Psoas muscle (tissue), 8 donors: ENCODE data around the gene GLRA2. TPM values are rescaled to one million over a fixed set of nuclear protein-coding genes. Genes with fewer than 3 reads are reported as not detected.

Experiments
- ATAC-seq, 4 donors: fragments of 200-7000 bp; cut with Tn5 transposase; one replicate each; pipeline ENCODE4 v1.9.1; 2020; ENCODE audit warnings: moderate library complexity in 3 of 4, mild to moderate bottlenecking in 2 of 4
- DNase-seq, 2 donors: peaks; one replicate each; pipeline ENCODE4 v3.0.0-alpha.2; 2020
- H3K27ac ChIP-seq: fragments of 200-600 bp; one replicate; pipeline ENCODE4 v1.8.0; 2022
- H3K27me3 ChIP-seq, 3 donors: fragments of 200-600 bp in 1 of 3; one replicate each; pipeline versions ENCODE4 v1.6.1 to v1.8.0; 2013 to 2022; ENCODE audit warnings: low read length in 2 of 3, mild to moderate bottlenecking in 2 of 3, moderate library complexity in 1 of 3; ENCODE audit not compliant: insufficient read depth in 3 of 3
- H3K36me3 ChIP-seq, 2 donors: fragments of 200-600 bp in 1 of 2; one replicate each; pipeline versions ENCODE4 v1.6.1 to v1.8.0; 2013 to 2022; ENCODE audit warnings: low read depth in 1 of 2, mild to moderate bottlenecking in 1 of 2, moderate library complexity in 1 of 2; ENCODE audit not compliant: insufficient read depth in 1 of 2
- H3K4me1 ChIP-seq: fragments of 200-600 bp; one replicate; pipeline ENCODE4 v1.8.0; 2022
- H3K4me3 ChIP-seq: fragments of 200-600 bp; one replicate; pipeline ENCODE4 v1.8.0; 2022; ENCODE audit warnings: mild to moderate bottlenecking
- H3K9me3 ChIP-seq: fragments of 200-600 bp; one replicate; pipeline ENCODE4 v1.8.0; 2022
- CTCF ChIP-seq: fragments of 200-600 bp; IDR thresholded peaks from one replicate; pipeline ENCODE4 v1.8.0; 2022; ENCODE audit warnings: antibody characterized with exemption
- WGBS, 3 donors: extraction: QIAGEN DNeasy Blood & Tissue Kit; methylation state at CpG; one replicate each; pipeline versions ENCODE4 v1.1.6 to v1.1.7; 2013; 5-methylcytosine and 5-hydroxymethylcytosine counted together
- intact Hi-C, 2 donors: fragments of 100-400 bp; cut with DNase I; formaldehyde crosslinking; loops; one replicate each; pipeline versions ENCODE4 v1.11.0 to v1.14.2; 2022
- polyA plus RNA-seq, 3 donors: library from polyadenylated mRNA; stranded (reverse); fragments of 200-250 nt; gene quantifications; one replicate each; pipeline ENCODE4 v1.2.3, GENCODE V29; 2013
- total RNA-seq, 4 donors: library from RNA; stranded (reverse); fragmentation: NEBNext Ultra II Directional in 2 of 4; extraction: Animal tissue kit (Norgen Biotek cat#: 25700) in 2 of 4; gene quantifications; one replicate each; pipeline versions ENCODE4 v1.2.1 to v1.2.4, GENCODE V29; 2021 to 2023
- donor health status: healthy with polysubstance abuse.
- donor health status: DM: no; HTN: no; CAD: no; lungs with moderate emphysema.
- donor health status: Bipolar disorder and iron deficiency.
- donor health status: healthy.
- donor health status: DM: yes; HTN: yes; CAD: no.
- donor health status: DM: no; HTN: no; CAD: no.
- donor health status: DM: no; HTN: no; CAD: no.
- donor health status: DM: yes; HTN: yes; CAD: no.

The GLRA2 gene
- total and polyA plus RNA-seq, 7 donors: not detected

GRCh38 chrX:14497184-14497666, 32.1 kb upstream of the GLRA2 start:
- Histone ChIP-seq H3K4me1 (no peaks in the 10 kb centered on the region), H3K36me3 (no peaks in the 10 kb centered on the region), H3K27me3 (no peaks in the 10 kb centered on the region), H3K9me3 (no peaks in the 10 kb centered on the region), H3K4me3 (peak overlapping the region; percentile 34), H3K27ac (no peak overlapping the region)
- no peak for TF ChIP-seq CTCF
- intact Hi-C loops: no loop called here
- DNase-seq: no peak
- no peak for ATAC-seq
- WGBS, 3 donors: 6 to 10% (median 9%) methylated on average over 4 of the region's 4 CpGs

- 10 to 45% (median 32%) methylated on average over 5 of the region's 5 CpGs for WGBS, 3 donors
- ATAC-seq: no peak
- TF ChIP-seq CTCF: no peak
- Histone ChIP-seq H3K27me3 (no peaks in the 10 kb centered on the region), H3K4me3 (no peak overlapping the region), H3K36me3 (no peaks in the 10 kb centered on the region), H3K4me1 (no peaks in the 10 kb centered on the region), H3K9me3 (no peaks in the 10 kb centered on the region), H3K27ac (no peak overlapping the region)
- no peak for DNase-seq
- intact Hi-C loops: no loop called here
These were observed 28.0 kb upstream of the GLRA2 start for GRCh38 chrX:14501327-14501726.

GRCh38 chrX:14504960-14505538, 24.3 kb upstream of the GLRA2 start:
- no peak for TF ChIP-seq CTCF
- Histone ChIP-seq H3K4me3 (no peak overlapping the region), H3K36me3 (no peaks in the 10 kb centered on the region), H3K4me1 (no peaks in the 10 kb centered on the region), H3K27me3 (peaks cover 0 to 2% (median 0%) of the 10 kb centered on the region in 3 donors), H3K27ac (no peak overlapping the region), H3K9me3 (no peaks in the 10 kb centered on the region)
- intact Hi-C loops: no loop called here
- ATAC-seq (no peak), DNase-seq (no peak)
- WGBS, 3 donors: 73 to 81% (median 75%) methylated on average over 1 of the region's 1 CpG

GRCh38 chrX:14505648-14506047, 23.7 kb upstream of the GLRA2 start:
- Histone ChIP-seq H3K27me3 (peaks cover 0 to 2% (median 0%) of the 10 kb centered on the region in 3 donors), H3K4me1 (no peaks in the 10 kb centered on the region), H3K4me3 (no peak overlapping the region), H3K27ac (no peak overlapping the region), H3K36me3 (no peaks in the 10 kb centered on the region), H3K9me3 (no peaks in the 10 kb centered on the region)
- ATAC-seq (no peak), DNase-seq (no peak)
- TF ChIP-seq CTCF: no peak
- intact Hi-C loops: no loop called here
- WGBS, 3 donors: 27 to 39% (median 27%) methylated on average over 1 of the region's 1 CpG

- no peak for TF ChIP-seq CTCF
- Histone ChIP-seq H3K4me1 (no peaks in the 10 kb centered on the region), H3K36me3 (no peaks in the 10 kb centered on the region), H3K27me3 (peaks cover 0 to 2% (median 0%) of the 10 kb centered on the region in 3 donors), H3K9me3 (no peaks in the 10 kb centered on the region), H3K27ac (no peak overlapping the region), H3K4me3 (no peak overlapping the region)
- DNase-seq: no peak
- ATAC-seq: no peak
- intact Hi-C loops: no loop called here
These were observed 22.5 kb upstream of the GLRA2 start for GRCh38 chrX:14506866-14507265.
